Measurements from ENCODE around the gene ZNF532. TPM values are rescaled to one million over a fixed set of nuclear protein-coding genes. Genes with fewer than 3 reads are reported as not detected.

The ZNF532 gene
- total RNA-seq, 2 donors from 2014 or later: 12.9 to 17.7 TPM

- DNase-seq (no peak), ATAC-seq (no peak)
- H3K36me3 Mint-ChIP-seq (ENCODE audit: low read depth): no peaks in the 10 kb centered on the region
- no peaks in the 10 kb centered on the region for H3K9me3 ChIP-seq (ENCODE audit: control insufficient read depth, low read length, poor library complexity, severe bottlenecking)
- H3K4me3 Mint-ChIP-seq: no peak overlapping the region
- H3K4me1 Mint-ChIP-seq: peaks cover 6% of the 10 kb centered on the region
- peaks cover 23% of the 10 kb centered on the region for H3K27me3 Mint-ChIP-seq
- H3K27ac Mint-ChIP-seq: no peak overlapping the region
Measured at GRCh38 chr18:58977223-58977622, 112.5 kb downstream of the ZNF532 start.

- Mint-ChIP-seq H3K27ac (no peak overlapping the region), H3K27me3 (peaks cover 23% of the 10 kb centered on the region), H3K36me3 (ENCODE audit: low read depth) (no peaks in the 10 kb centered on the region), H3K4me1 (peaks cover 6% of the 10 kb centered on the region), H3K4me3 (no peak overlapping the region)
- DNase-seq (no peak), ATAC-seq (no peak)
- H3K9me3 ChIP-seq (ENCODE audit: control insufficient read depth, low read length, poor library complexity, severe bottlenecking): no peaks in the 10 kb centered on the region
Measured at GRCh38 chr18:58977801-58978200, 113.1 kb downstream of the ZNF532 start.

- ATAC-seq: no peak
- DNase-seq: no peak
- no peaks in the 10 kb centered on the region for H3K9me3 ChIP-seq (ENCODE audit: control insufficient read depth, low read length, poor library complexity, severe bottlenecking)
- Mint-ChIP-seq H3K27me3 (peaks cover 24% of the 10 kb centered on the region), H3K4me1 (peaks cover 6% of the 10 kb centered on the region), H3K36me3 (ENCODE audit: low read depth) (no peaks in the 10 kb centered on the region), H3K4me3 (no peak overlapping the region), H3K27ac (no peak overlapping the region)
Measured at GRCh38 chr18:58978916-58979315, 114.2 kb downstream of the ZNF532 start.

GRCh38 chr18:58979615-58980014 lies 114.9 kb downstream of the ZNF532 start:
- Mint-ChIP-seq H3K4me3 (no peak overlapping the region), H3K27me3 (peaks cover 19% of the 10 kb centered on the region), H3K4me1 (peaks cover 6% of the 10 kb centered on the region), H3K27ac (no peak overlapping the region), H3K36me3 (ENCODE audit: low read depth) (no peaks in the 10 kb centered on the region)
- no peak for DNase-seq
- ATAC-seq: no peak
- no peaks in the 10 kb centered on the region for H3K9me3 ChIP-seq (ENCODE audit: control insufficient read depth, low read length, poor library complexity, severe bottlenecking)

- Mint-ChIP-seq H3K36me3 (ENCODE audit: low read depth) (no peaks in the 10 kb centered on the region), H3K27ac (no peak overlapping the region), H3K27me3 (peaks cover 6% of the 10 kb centered on the region), H3K4me3 (no peak overlapping the region), H3K4me1 (no peaks in the 10 kb centered on the region)
- H3K9me3 ChIP-seq (ENCODE audit: control insufficient read depth, low read length, poor library complexity, severe bottlenecking): no peaks in the 10 kb centered on the region
- DNase-seq: no peak
- ATAC-seq: no peak
Measured at GRCh38 chr18:58980991-58981390, 116.3 kb downstream of the ZNF532 start.

GRCh38 chr18:58983260-58984155 lies 118.8 kb downstream of the ZNF532 start:
- Mint-ChIP-seq H3K27ac (no peak overlapping the region), H3K27me3 (peaks cover 6% of the 10 kb centered on the region), H3K4me3 (no peak overlapping the region), H3K36me3 (ENCODE audit: low read depth) (no peaks in the 10 kb centered on the region), H3K4me1 (no peaks in the 10 kb centered on the region)
- H3K9me3 ChIP-seq (ENCODE audit: control insufficient read depth, low read length, poor library complexity, severe bottlenecking): no peaks in the 10 kb centered on the region
- ATAC-seq (no peak), DNase-seq (no peak)

GRCh38 chr18:58988600-58988999 lies 123.9 kb downstream of the ZNF532 start:
- Mint-ChIP-seq H3K4me1 (no peaks in the 10 kb centered on the region), H3K4me3 (no peak overlapping the region), H3K27ac (no peak overlapping the region), H3K27me3 (peaks cover 9% of the 10 kb centered on the region), H3K36me3 (ENCODE audit: low read depth) (no peaks in the 10 kb centered on the region)
- DNase-seq (no peak), ATAC-seq (no peak)
- H3K9me3 ChIP-seq (ENCODE audit: control insufficient read depth, low read length, poor library complexity, severe bottlenecking): no peaks in the 10 kb centered on the region

GRCh38 chr18:58989184-58989759 lies 124.6 kb downstream of the ZNF532 start:
- Mint-ChIP-seq H3K4me3 (no peak overlapping the region), H3K27me3 (peaks cover 6% of the 10 kb centered on the region), H3K4me1 (no peaks in the 10 kb centered on the region), H3K36me3 (ENCODE audit: low read depth) (no peaks in the 10 kb centered on the region), H3K27ac (no peak overlapping the region)
- ATAC-seq (no peak), DNase-seq (no peak)
- no peaks in the 10 kb centered on the region for H3K9me3 ChIP-seq (ENCODE audit: control insufficient read depth, low read length, poor library complexity, severe bottlenecking)

GRCh38 chr18:58990720-58991119 lies 126.0 kb downstream of the ZNF532 start:
- no peak for ATAC-seq
- no peaks in the 10 kb centered on the region for H3K9me3 ChIP-seq (ENCODE audit: control insufficient read depth, low read length, poor library complexity, severe bottlenecking)
- Mint-ChIP-seq H3K4me3 (no peak overlapping the region), H3K4me1 (no peaks in the 10 kb centered on the region), H3K36me3 (ENCODE audit: low read depth) (no peaks in the 10 kb centered on the region), H3K27ac (no peak overlapping the region), H3K27me3 (peaks cover 13% of the 10 kb centered on the region)
- DNase-seq: no peak

- no peaks in the 10 kb centered on the region for H3K36me3 Mint-ChIP-seq (ENCODE audit: low read depth)
- H3K4me3 Mint-ChIP-seq: no peak overlapping the region
- no peaks in the 10 kb centered on the region for H3K4me1 Mint-ChIP-seq
- ATAC-seq (no peak), DNase-seq (no peak)
- no peaks in the 10 kb centered on the region for H3K9me3 ChIP-seq (ENCODE audit: control insufficient read depth, low read length, poor library complexity, severe bottlenecking)
- H3K27me3 Mint-ChIP-seq: peaks cover 18% of the 10 kb centered on the region
- H3K27ac Mint-ChIP-seq: no peak overlapping the region
Measured at GRCh38 chr18:58991167-58991798, 126.6 kb downstream of the ZNF532 start.

- Mint-ChIP-seq H3K27ac (no peak overlapping the region), H3K27me3 (peaks cover 27% of the 10 kb centered on the region), H3K36me3 (ENCODE audit: low read depth) (no peaks in the 10 kb centered on the region), H3K4me3 (no peak overlapping the region), H3K4me1 (no peaks in the 10 kb centered on the region)
- no peak for ATAC-seq
- no peak for DNase-seq
- no peaks in the 10 kb centered on the region for H3K9me3 ChIP-seq (ENCODE audit: control insufficient read depth, low read length, poor library complexity, severe bottlenecking)
Measured at GRCh38 chr18:58992301-58993231, 127.9 kb downstream of the ZNF532 start.

- ATAC-seq (no peak), DNase-seq (no peak)
- no peaks in the 10 kb centered on the region for H3K4me1 Mint-ChIP-seq
- H3K9me3 ChIP-seq (ENCODE audit: control insufficient read depth, low read length, poor library complexity, severe bottlenecking): no peaks in the 10 kb centered on the region
- H3K27ac Mint-ChIP-seq: no peak overlapping the region
- no peak overlapping the region for H3K4me3 Mint-ChIP-seq
- no peaks in the 10 kb centered on the region for H3K36me3 Mint-ChIP-seq (ENCODE audit: low read depth)
- peaks cover 32% of the 10 kb centered on the region for H3K27me3 Mint-ChIP-seq
Measured at GRCh38 chr18:58993260-58993659, 128.6 kb downstream of the ZNF532 start.

- no peaks in the 10 kb centered on the region for H3K9me3 ChIP-seq (ENCODE audit: control insufficient read depth, low read length, poor library complexity, severe bottlenecking)
- Mint-ChIP-seq H3K27ac (no peak overlapping the region), H3K4me1 (no peaks in the 10 kb centered on the region), H3K36me3 (ENCODE audit: low read depth) (no peaks in the 10 kb centered on the region), H3K4me3 (no peak overlapping the region), H3K27me3 (peaks cover 36% of the 10 kb centered on the region)
- DNase-seq (no peak), ATAC-seq (no peak)
Measured at GRCh38 chr18:58995663-58996062, 131.0 kb downstream of the ZNF532 start.
